ENCODE data around the gene ACTR6.
"Not testable (repeated sequence)": the region's sequence is repeated elsewhere in the genome, so short reads cannot be mapped to it uniquely, and the experiment has no call there.

Gene ACTR6

GRCh38 chr12:100222173-100222572 lies 21.6 kb downstream of the ACTR6 start:
- DNase-seq (ENCODE audit: low read depth), result not testable (repeated sequence)

GRCh38 chr12:100225491-100225890 lies 24.9 kb downstream of the ACTR6 start:
- DNase-seq (ENCODE audit: low read depth), result no peak

GRCh38 chr12:100229036-100229635 lies 28.5 kb downstream of the ACTR6 start:
- no peak for DNase-seq (ENCODE audit: low read depth)

GRCh38 chr12:100229876-100230275 lies 29.3 kb downstream of the ACTR6 start:
- DNase-seq (ENCODE audit: low read depth), result no peak

GRCh38 chr12:100231873-100232272 lies 31.3 kb downstream of the ACTR6 start:
- DNase-seq (ENCODE audit: low read depth), result not testable (repeated sequence)

GRCh38 chr12:100234166-100234565 lies 33.6 kb downstream of the ACTR6 start:
- no peak for DNase-seq (ENCODE audit: low read depth)

GRCh38 chr12:100234591-100235304 lies 34.1 kb downstream of the ACTR6 start:
- no peak for DNase-seq (ENCODE audit: low read depth)

- no peak for DNase-seq (ENCODE audit: low read depth)
Measured at GRCh38 chr12:100238801-100239200, 38.2 kb downstream of the ACTR6 start.

- no peak for DNase-seq (ENCODE audit: low read depth)
Measured at GRCh38 chr12:100239589-100239988, 39.0 kb downstream of the ACTR6 start.

- no peak for DNase-seq (ENCODE audit: low read depth)
Measured at GRCh38 chr12:100243137-100243536, 42.5 kb downstream of the ACTR6 start.

- DNase-seq (ENCODE audit: low read depth), result no peak
Measured at GRCh38 chr12:100247765-100248164, 47.1 kb downstream of the ACTR6 start.

GRCh38 chr12:100248886-100249285 lies 48.3 kb downstream of the ACTR6 start:
- DNase-seq (ENCODE audit: low read depth), result no peak

GRCh38 chr12:100249941-100250340 lies 49.3 kb downstream of the ACTR6 start:
- no peak for DNase-seq (ENCODE audit: low read depth)

- no peak for DNase-seq (ENCODE audit: low read depth)
Measured at GRCh38 chr12:100251917-100252316, 51.3 kb downstream of the ACTR6 start.

GRCh38 chr12:100253437-100253836 lies 52.8 kb downstream of the ACTR6 start:
- no peak for DNase-seq (ENCODE audit: low read depth)

GRCh38 chr12:100254876-100255275 lies 54.3 kb downstream of the ACTR6 start:
- DNase-seq (ENCODE audit: low read depth), result no peak

- no peak for DNase-seq (ENCODE audit: low read depth)
Measured at GRCh38 chr12:100258127-100258526, 57.5 kb downstream of the ACTR6 start.

- no peak for DNase-seq (ENCODE audit: low read depth)
Measured at GRCh38 chr12:100263131-100263530, 62.5 kb downstream of the ACTR6 start.

GRCh38 chr12:100265107-100265506 lies 64.5 kb downstream of the ACTR6 start:
- not testable (repeated sequence) for DNase-seq (ENCODE audit: low read depth)

- no peak for DNase-seq (ENCODE audit: low read depth)
Measured at GRCh38 chr12:100265732-100266584, 65.3 kb downstream of the ACTR6 start.

- DNase-seq (ENCODE audit: low read depth), result peak; percentile 93
Measured at GRCh38 chr12:100266585-100266834, 65.9 kb downstream of the ACTR6 start.

GRCh38 chr12:100266835-100267602 lies 66.4 kb downstream of the ACTR6 start, which contains the start of the genes DEPDC4 and SCYL2:
Gene DEPDC4 (minus strand): TSS chr12:100267079. CDS start chr12:100267076, 3 bp downstream.
Gene SCYL2 (plus strand): TSS chr12:100267177. CDS start chr12:100282971, 15,794 bp downstream.
- DNase-seq (ENCODE audit: low read depth), result peak; percentile 84
